Central memory CD8-positive, alpha-beta T cell (primary cell): Measurements from ENCODE around the gene CNFN.
"Not testable (repeated sequence)": the region's sequence is repeated elsewhere in the genome, so short reads cannot be mapped to it uniquely, and the experiment has no call there.

Experiments used
- ATAC-seq: fragments of 150-1000 bp; cut with Tn5 transposase; replicated peaks from 2 replicates; pipeline ENCODE4 v1.10.0; 2022; ENCODE audit warnings: mild to moderate bottlenecking, moderate FRiP score, moderate number of reproducible peaks; ENCODE audit not compliant: poor library complexity, severe bottlenecking; ENCODE audit errors: extremely low read depth
- DNase-seq, 2 donors: peaks; one replicate each; pipeline ENCODE4 v3.0.0; 2021; ENCODE audit warnings: low spot score in 2 of 2
- H3K27ac Mint-ChIP-seq: one replicate; pipeline ENCODE4 v1.8.0; 2022; ENCODE audit warnings: low read depth, mild to moderate bottlenecking, moderate library complexity, mixed read lengths
- H3K27me3 Mint-ChIP-seq: one replicate; pipeline ENCODE4 v1.8.0; 2022; ENCODE audit warnings: mixed read lengths
- H3K36me3 Mint-ChIP-seq: one replicate; pipeline ENCODE4 v1.8.0; 2022; ENCODE audit warnings: mild to moderate bottlenecking, moderate library complexity, mixed read lengths; ENCODE audit not compliant: insufficient read depth
- H3K4me1 Mint-ChIP-seq: one replicate; pipeline ENCODE4 v1.8.0; 2022; ENCODE audit warnings: mixed read lengths
- H3K4me3 Mint-ChIP-seq: one replicate; pipeline ENCODE4 v1.8.0; 2022; ENCODE audit warnings: mild to moderate bottlenecking, moderate library complexity, mixed read lengths
- H3K9me3 Mint-ChIP-seq: one replicate; pipeline ENCODE4 v1.8.0; 2022; ENCODE audit warnings: mixed read lengths

CNFN gene

DNA sequence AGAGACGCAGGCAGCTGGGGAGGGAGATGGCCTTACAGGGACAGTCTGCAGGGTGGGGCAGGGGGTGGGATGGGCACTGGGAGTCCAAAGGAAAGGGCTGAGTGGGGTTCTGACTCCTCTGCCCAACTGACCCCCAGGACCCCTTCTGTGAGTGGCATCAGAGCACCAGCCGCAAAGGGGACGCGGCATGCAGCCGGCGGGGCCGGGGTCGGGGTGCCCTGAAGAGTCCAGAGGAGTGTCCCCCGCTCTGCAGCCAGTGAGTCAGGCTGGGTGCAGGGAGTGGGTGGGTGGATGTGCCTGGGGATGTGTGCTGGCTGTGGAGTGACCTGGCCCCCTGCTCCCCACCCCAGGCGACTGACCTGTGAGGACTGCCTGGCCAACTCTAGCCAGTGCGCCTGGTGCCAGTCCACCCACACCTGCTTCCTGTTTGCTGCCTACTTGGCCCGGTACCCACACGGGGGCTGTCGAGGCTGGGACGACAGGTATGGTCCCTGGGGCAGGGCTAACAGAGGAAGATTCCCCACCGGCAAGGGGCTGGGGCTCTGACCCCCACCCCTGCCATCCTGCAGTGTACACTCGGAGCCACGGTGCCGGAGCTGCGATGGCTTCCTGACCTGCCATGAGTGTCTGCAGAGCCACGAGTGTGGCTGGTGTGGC lies 38.9 kb downstream of the CNFN start:
- Mint-ChIP-seq H3K36me3 (peaks cover 1% of the 10 kb centered on the region), H3K4me1 (no peaks in the 10 kb centered on the region), H3K27ac (no peak overlapping the region), H3K27me3 (no peaks in the 10 kb centered on the region), H3K9me3 (no peaks in the 10 kb centered on the region), H3K4me3 (no peak overlapping the region)
- no peak for DNase-seq
- no peak for ATAC-seq

DNA sequence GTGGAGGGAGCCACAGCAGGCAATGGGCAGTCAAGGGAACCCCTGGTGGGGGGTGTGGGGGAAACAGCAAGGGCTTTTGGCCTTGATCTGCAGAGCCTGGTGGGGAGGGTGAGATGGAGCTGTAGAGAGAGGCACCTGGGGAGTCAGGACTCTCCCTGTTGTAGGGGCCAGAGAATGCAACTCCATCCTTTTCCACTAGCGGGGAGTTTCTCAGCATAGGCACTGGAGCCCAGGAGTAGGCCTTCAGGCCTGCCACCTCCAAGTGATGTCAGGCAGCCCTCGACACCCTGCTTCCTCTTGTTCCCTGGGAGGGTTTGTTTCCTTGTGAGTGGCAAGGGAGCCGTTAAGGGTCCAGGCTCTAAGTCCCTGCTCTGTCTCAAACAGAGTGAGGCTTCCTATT lies 39.7 kb downstream of the CNFN start:
- H3K27me3 Mint-ChIP-seq = no peaks in the 10 kb centered on the region
- H3K4me3 Mint-ChIP-seq = no peak overlapping the region
- ATAC-seq (no peak), DNase-seq (no peak)
- H3K27ac Mint-ChIP-seq = no peak overlapping the region
- no peaks in the 10 kb centered on the region for H3K4me1 Mint-ChIP-seq
- no peaks in the 10 kb centered on the region for H3K9me3 Mint-ChIP-seq
- H3K36me3 Mint-ChIP-seq = peaks cover 1% of the 10 kb centered on the region

DNA sequence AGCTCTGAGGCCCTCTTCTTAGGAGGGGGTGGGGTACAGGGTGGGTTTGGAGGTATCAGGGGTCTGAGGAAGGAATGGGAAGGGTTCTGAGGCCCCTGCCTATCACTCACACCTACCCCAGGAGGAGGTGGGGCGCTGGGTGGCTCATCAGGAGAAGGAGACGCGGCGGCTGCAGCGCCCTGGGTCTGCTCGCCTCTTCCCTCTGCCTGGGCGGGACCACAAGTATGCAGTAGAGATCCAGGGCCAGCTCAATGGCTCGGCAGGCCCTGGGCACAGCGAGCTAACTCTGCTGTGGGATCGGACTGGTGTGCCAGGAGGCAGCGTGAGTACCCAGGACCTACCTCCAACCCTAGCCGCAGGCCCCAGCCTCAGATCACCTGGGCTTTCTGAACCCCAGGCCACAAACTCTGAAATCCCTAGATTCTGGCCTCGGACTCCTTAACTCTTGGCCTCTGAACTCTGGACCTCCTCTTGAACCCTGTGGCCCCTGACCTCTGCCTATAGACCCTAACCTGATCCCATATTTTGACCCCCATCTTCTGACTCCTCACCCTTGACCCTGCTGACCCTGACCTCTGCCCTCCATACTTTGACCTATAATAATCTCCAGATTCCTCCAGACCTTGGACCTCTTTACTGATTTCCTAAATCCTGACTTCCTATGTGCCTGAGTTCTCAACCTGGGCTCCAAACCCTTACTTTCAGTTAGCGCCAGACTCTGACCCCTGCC lies 40.6 kb downstream of the CNFN start:
- Mint-ChIP-seq H3K27me3 (no peaks in the 10 kb centered on the region), H3K4me3 (no peak overlapping the region), H3K9me3 (no peaks in the 10 kb centered on the region), H3K36me3 (peaks cover 3% of the 10 kb centered on the region), H3K4me1 (no peaks in the 10 kb centered on the region), H3K27ac (no peak overlapping the region)
- DNase-seq (no peak), ATAC-seq (no peak)

DNA sequence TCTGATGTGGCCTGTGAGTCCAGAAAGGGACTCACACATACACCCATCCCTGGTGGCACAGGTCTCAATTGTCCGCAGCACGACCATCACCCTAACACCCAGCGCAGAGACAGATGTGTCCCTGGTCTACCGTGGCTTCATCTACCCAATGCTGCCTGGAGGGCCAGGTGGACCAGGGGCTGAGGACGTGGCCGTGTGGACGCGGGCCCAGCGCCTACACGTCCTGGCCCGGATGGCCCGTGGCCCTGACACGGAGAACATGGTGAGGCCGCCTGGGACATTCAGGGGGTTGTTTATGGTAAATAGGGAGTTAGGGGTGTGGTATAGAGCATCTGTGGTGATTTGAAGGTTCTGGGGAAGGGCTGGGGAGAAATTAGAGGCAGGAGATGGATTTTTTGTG lies 41.9 kb downstream of the CNFN start:
- Mint-ChIP-seq H3K36me3 (peaks cover 4% of the 10 kb centered on the region), H3K27ac (no peak overlapping the region), H3K4me1 (no peaks in the 10 kb centered on the region)

GRCh38 chr19:42345191-42345812 lies 44.8 kb downstream of the CNFN start:
- Mint-ChIP-seq H3K27ac (no peak overlapping the region), H3K4me3 (no peak overlapping the region)
- no peak for DNase-seq

More for the DNA sequence above, 41.9 kb downstream of the CNFN start:
- ATAC-seq (no peak), DNase-seq (no peak)
- no peak overlapping the region for H3K4me3 Mint-ChIP-seq
- H3K9me3 Mint-ChIP-seq = no peaks in the 10 kb centered on the region
- no peaks in the 10 kb centered on the region for H3K27me3 Mint-ChIP-seq

GRCh38 chr19:42344336-42344893 lies 45.7 kb downstream of the CNFN start:
- DNase-seq (no peak), ATAC-seq (no peak)
- Mint-ChIP-seq H3K27me3 (no peaks in the 10 kb centered on the region), H3K4me3 (no peak overlapping the region), H3K9me3 (no peaks in the 10 kb centered on the region), H3K36me3 (peaks cover 4% of the 10 kb centered on the region), H3K27ac (no peak overlapping the region), H3K4me1 (no peaks in the 10 kb centered on the region)

More at GRCh38 chr19:42345191-42345812, 44.8 kb downstream of the CNFN start:
- Mint-ChIP-seq H3K9me3 (no peaks in the 10 kb centered on the region), H3K4me1 (no peaks in the 10 kb centered on the region), H3K36me3 (peaks cover 4% of the 10 kb centered on the region), H3K27me3 (no peaks in the 10 kb centered on the region)
- ATAC-seq = no peak

DNA sequence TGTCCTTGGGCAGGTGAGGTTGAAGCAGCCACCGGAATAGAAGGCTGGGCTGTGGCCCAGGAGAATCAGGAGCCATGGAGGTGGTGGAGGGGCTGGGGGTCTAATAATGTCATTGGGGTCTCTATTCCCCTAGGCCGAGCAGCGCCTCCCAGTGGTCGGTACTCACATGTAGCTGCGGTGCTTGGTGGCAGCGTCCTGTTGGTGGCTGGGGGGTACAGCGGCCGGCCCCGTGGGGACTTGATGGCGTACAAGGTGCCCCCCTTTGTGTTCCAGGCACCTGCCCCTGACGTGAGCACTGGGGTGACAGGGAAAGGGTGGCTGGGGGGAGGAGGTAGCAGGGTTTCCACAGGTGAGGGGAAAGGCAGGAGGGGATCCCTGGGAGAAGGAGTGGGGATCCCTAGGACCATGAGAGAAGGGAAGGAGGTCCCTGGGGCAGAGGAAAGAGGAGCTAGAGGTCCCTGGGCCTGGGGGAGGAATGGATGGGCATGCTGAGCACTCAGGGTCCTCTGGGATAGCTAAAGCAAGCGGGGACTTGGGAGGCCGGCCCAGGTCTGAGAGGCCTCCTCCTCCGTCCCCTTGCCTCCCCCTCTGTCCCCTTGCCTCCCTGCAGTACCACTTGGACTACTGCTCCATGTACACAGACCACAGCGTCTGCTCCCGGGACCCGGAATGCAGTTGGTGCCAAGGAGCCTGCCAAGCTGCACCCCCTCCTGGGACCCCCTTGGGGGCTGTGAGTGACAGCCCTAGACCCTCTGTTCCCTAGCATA lies 46.6 kb downstream of the CNFN start:
- no peaks in the 10 kb centered on the region for H3K9me3 Mint-ChIP-seq
- H3K4me3 Mint-ChIP-seq = no peak overlapping the region
- ATAC-seq (no peak), DNase-seq (no peak)
- H3K4me1 Mint-ChIP-seq = no peaks in the 10 kb centered on the region
- H3K36me3 Mint-ChIP-seq = peaks cover 4% of the 10 kb centered on the region
- no peaks in the 10 kb centered on the region for H3K27me3 Mint-ChIP-seq
- no peak overlapping the region for H3K27ac Mint-ChIP-seq

DNA sequence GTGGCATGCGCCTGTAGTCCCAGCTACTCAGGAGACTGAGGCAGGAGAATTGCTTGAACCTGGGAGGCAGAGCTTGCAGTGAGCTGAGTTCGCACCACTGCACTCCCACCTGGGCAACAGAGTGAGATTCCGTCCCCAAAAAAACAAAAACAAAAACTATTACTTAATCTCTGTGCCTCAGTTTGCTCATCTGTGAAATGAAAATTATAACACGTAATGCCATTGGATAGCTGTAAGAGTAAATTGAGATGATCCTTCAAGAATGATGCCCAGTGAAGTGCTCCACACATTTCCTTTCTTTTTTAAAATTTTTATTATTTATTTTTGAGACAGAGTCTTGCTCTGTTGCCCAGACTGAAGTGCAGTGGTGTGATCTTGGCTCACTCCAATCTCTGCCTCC lies 50.2 kb downstream of the CNFN start:
- not testable (repeated sequence) for H3K27ac Mint-ChIP-seq, H3K9me3 Mint-ChIP-seq, H3K36me3 Mint-ChIP-seq, H3K4me1 Mint-ChIP-seq, H3K27me3 Mint-ChIP-seq, ATAC-seq, DNase-seq, H3K4me3 Mint-ChIP-seq

DNA sequence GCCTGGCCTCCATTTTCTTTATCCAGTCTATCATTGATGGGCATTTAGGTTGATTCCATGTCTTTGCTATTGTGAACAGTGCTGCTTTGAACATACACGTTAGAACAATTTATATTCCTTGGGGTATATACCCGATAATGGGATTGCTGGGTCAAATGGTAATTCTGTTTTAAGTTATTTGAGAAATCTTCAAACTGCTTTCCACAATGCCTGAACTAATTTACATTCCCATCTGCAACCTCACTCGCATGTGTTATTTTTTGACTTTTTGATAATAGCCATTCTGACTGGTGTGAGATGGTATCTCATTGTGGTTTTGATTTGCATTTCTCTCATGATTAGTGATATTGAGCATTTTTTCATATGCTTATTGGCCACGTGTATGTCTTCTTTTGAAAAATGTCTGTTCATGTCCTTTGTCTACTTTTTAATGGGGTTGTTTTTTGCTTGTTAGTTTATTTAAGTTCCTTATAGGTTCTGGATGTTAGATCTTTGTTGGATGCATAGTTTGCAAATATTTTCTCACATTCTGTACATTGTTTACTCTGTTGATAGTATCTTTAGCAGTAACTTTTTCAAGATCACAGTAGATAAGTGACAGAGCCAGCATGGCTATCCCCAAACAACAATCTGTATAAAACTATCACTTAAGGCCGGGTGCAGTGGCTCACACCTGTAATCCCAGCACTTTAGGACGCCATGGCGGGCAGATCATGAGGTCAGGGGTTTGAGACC lies 50.8 kb downstream of the CNFN start:
- not testable (repeated sequence) for DNase-seq, H3K4me3 Mint-ChIP-seq, H3K9me3 Mint-ChIP-seq, H3K27me3 Mint-ChIP-seq, H3K4me1 Mint-ChIP-seq, H3K36me3 Mint-ChIP-seq, H3K27ac Mint-ChIP-seq, ATAC-seq
